LNCaP clone FGC (cell line): ENCODE data around the gene HOXA7.
A peak's percentile ranks its signal among the peaks of the same experiment; 100 is the strongest.

Experiments
- DNase-seq: peaks from one replicate; pipeline ENCODE4 v3.0.0-alpha.2; 2011; ENCODE audit warnings: low read depth
- H3K4me3 ChIP-seq: 2 replicates; pipeline ENCODE4 v1.5.1; 2011; ENCODE audit warnings: mild to moderate bottlenecking, low read depth, low read length, control low read depth
- CTCF ChIP-seq: IDR thresholded peaks from 2 replicates; pipeline ENCODE4 v1.5.1; 2012; ENCODE audit warnings: mild to moderate bottlenecking; ENCODE audit not compliant: control insufficient read depth, insufficient read depth; ENCODE audit errors: extremely low read depth

HOXA7 gene

GRCh38 chr7:27179503-27180430 is 23.3 kb upstream of the HOXA7 start:
- H3K4me3 ChIP-seq = no peak overlapping the region
- DNase-seq = no peak
- peak; percentile 65 for TF ChIP-seq CTCF

GRCh38 chr7:27179030-27179429 is 22.6 kb upstream of the HOXA7 start:
- no peak for DNase-seq

GRCh38 chr7:27178366-27178765 is 21.9 kb upstream of the HOXA7 start:
- DNase-seq = no peak
- no peak for TF ChIP-seq CTCF

More at GRCh38 chr7:27179030-27179429, 22.6 kb upstream of the HOXA7 start:
- H3K4me3 ChIP-seq = no peak overlapping the region
- TF ChIP-seq CTCF = no peak

GRCh38 chr7:27177795-27178320 is 21.4 kb upstream of the HOXA7 start:
- H3K4me3 ChIP-seq = no peak overlapping the region
- TF ChIP-seq CTCF = no peak
- DNase-seq = no peak

More at GRCh38 chr7:27178366-27178765, 21.9 kb upstream of the HOXA7 start:
- H3K4me3 ChIP-seq = no peak overlapping the region

- TF ChIP-seq CTCF = no peak
- no peak overlapping the region for H3K4me3 ChIP-seq
- no peak for DNase-seq
Observed at GRCh38 chr7:27176962-27177794, 20.7 kb upstream of the HOXA7 start.

- no peak overlapping the region for H3K4me3 ChIP-seq
- no peak for DNase-seq
- no peak for TF ChIP-seq CTCF
Observed at GRCh38 chr7:27176524-27176845, 20.0 kb upstream of the HOXA7 start.
